GM12873 (cell line): ENCODE measurements around the gene BLACAT1.

ENCODE experiments used
- CTCF ChIP-seq: IDR thresholded peaks from 2 replicates; pipeline ENCODE4 v1.5.1; 2012; ENCODE audit warnings: low read depth, mild to moderate bottlenecking, moderate library complexity, low read length, control low read depth; ENCODE audit not compliant: insufficient read depth; ENCODE audit errors: missing control alignments

Gene BLACAT1

GRCh38 chr1:205473966-205474365 lies 18.1 kb upstream of the BLACAT1 start:
- TF ChIP-seq CTCF = no peak

GRCh38 chr1:205473475-205473874 lies 17.6 kb upstream of the BLACAT1 start:
- no peak for TF ChIP-seq CTCF

GRCh38 chr1:205472737-205473441 lies 17.0 kb upstream of the BLACAT1 start:
- TF ChIP-seq CTCF = no peak

- no peak for TF ChIP-seq CTCF
Observed at GRCh38 chr1:205470131-205470530, 14.3 kb upstream of the BLACAT1 start.

GRCh38 chr1:205466595-205467220 lies 10.9 kb upstream of the BLACAT1 start:
- TF ChIP-seq CTCF = no peak

- no peak for TF ChIP-seq CTCF
Observed at GRCh38 chr1:205465392-205465791, 9.5 kb upstream of the BLACAT1 start.

- no peak for TF ChIP-seq CTCF
Observed at GRCh38 chr1:205458777-205459566, 3.1 kb upstream of the BLACAT1 start.
